NCI-H1436 (cell line): ENCODE data around the gene SPAG8.

Source experiments
- DNase-seq: peaks from one replicate; lab custom pipeline; 2025; lab: John Stamatoyannopoulos, UW

The SPAG8 gene

GRCh38 chr9:35812025-35812602 is at the start of gene SPAG8:
Gene SPAG8, minus strand, starts transcription at chr9:35812262. Its CDS starts 115 bp downstream, at chr9:35812147.
- peak; percentile 95 for DNase-seq

- no peak for DNase-seq
These were observed 49.3 kb upstream of the SPAG8 start for GRCh38 chr9:35861161-35861897.

GRCh38 chr9:35859990-35860339 is 47.9 kb upstream of the SPAG8 start:
- DNase-seq, result no peak

GRCh38 chr9:35859310-35859989 is 47.4 kb upstream of the SPAG8 start:
- no peak for DNase-seq

GRCh38 chr9:35858458-35858857 is 46.4 kb upstream of the SPAG8 start:
- DNase-seq, result no peak

- no peak for DNase-seq
These were observed 44.8 kb upstream of the SPAG8 start for GRCh38 chr9:35856882-35857281.

- no peak for DNase-seq
These were observed 44.1 kb upstream of the SPAG8 start for GRCh38 chr9:35856206-35856605.

GRCh38 chr9:35854091-35854762 is 42.2 kb upstream of the SPAG8 start:
- no peak for DNase-seq

GRCh38 chr9:35852876-35853865 is 41.1 kb upstream of the SPAG8 start:
- no peak for DNase-seq

- DNase-seq, result no peak
These were observed 40.3 kb upstream of the SPAG8 start for GRCh38 chr9:35852267-35852815.

GRCh38 chr9:35847792-35848572 is 35.9 kb upstream of the SPAG8 start:
- no peak for DNase-seq

- no peak for DNase-seq
These were observed 34.0 kb upstream of the SPAG8 start for GRCh38 chr9:35845824-35846771.

GRCh38 chr9:35844628-35845270 is 32.7 kb upstream of the SPAG8 start:
- DNase-seq, result no peak

GRCh38 chr9:35842795-35843194 is 30.7 kb upstream of the SPAG8 start:
- no peak for DNase-seq

GRCh38 chr9:35842020-35842745 is 30.1 kb upstream of the SPAG8 start:
- DNase-seq, result no peak

- DNase-seq, result no peak
These were observed 29.5 kb upstream of the SPAG8 start for GRCh38 chr9:35841645-35841900.

- DNase-seq, result no peak
These were observed 29.0 kb upstream of the SPAG8 start for GRCh38 chr9:35840881-35841644.

GRCh38 chr9:35839926-35840325 is 27.9 kb upstream of the SPAG8 start:
- no peak for DNase-seq
